ENCODE data around the gene AHDC1.
"Not testable (repeated sequence)": the region's sequence is repeated elsewhere in the genome, so short reads cannot be mapped to it uniquely, and the experiment has no call there.

Gene AHDC1

GRCh38 chr1:27552911-27553420 lies 51.0 kb downstream of the AHDC1 start:
- DNase-seq (ENCODE audit: low spot score) = no peak

DNA sequence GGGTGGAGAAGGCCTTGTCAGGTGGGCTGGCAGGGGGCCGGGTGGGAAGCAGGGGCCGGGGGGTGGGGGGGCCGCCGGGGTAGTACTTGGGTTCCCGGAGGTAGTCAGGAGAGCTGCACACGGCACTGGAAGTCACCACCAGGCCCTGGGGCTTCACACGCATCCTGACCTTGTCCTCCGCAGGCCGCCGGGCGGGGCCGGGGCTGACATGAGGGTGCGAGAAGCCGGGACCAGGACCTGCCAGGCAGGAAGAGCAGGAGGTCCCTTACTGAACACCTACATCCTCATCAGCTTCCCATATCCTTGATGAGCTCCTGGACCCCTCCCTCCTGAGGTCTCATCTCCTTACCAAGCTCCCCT lies 52.0 kb downstream of the AHDC1 start:
- DNase-seq (ENCODE audit: low spot score) = no peak

DNA sequence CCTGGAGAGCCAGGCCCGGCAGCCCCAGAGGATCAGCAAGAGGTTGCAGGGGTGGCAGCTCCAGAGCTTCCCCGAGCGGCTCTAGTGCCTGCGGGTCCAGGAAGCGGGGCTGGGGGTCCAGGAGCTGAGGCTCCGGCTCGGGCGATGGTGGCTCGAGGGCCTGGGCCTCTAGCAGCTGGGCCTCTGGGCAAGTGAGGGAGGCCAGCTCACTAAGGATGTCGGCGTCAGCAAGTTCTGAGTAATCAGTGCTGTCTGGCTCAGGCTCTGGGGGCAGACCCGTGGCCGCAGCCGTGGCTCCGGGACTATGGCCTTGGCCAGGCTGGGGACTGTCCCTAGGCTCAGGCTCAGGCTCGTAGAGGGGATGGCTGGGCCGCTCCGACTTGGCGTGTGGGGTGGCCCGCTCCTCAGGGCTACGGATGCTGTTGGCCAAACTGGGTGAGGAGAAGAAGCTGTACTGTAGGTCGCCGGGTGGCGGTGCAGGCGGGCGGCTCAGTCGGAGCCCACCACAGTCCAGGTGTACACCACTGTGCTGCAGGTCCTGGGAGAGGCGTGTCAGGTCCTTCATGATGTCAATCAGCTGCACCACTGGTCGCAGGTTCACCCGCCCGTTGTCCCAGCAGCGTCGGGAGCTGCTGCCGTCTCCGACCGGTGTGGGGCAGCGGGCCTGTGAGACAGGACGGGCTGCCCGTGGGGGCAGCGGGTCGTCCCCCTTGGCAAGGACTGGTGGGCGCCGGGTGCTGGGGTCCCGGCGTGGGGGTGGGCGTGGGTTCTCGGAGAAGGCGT lies 52.6 kb downstream of the AHDC1 start:
- no peak for DNase-seq (ENCODE audit: low spot score)

- DNase-seq (ENCODE audit: low spot score) = no peak
Observed at GRCh38 chr1:27550510-27551169, 53.3 kb downstream of the AHDC1 start.

- no peak for DNase-seq (ENCODE audit: low spot score)
Observed at GRCh38 chr1:27549807-27550408, 54.0 kb downstream of the AHDC1 start.

DNA sequence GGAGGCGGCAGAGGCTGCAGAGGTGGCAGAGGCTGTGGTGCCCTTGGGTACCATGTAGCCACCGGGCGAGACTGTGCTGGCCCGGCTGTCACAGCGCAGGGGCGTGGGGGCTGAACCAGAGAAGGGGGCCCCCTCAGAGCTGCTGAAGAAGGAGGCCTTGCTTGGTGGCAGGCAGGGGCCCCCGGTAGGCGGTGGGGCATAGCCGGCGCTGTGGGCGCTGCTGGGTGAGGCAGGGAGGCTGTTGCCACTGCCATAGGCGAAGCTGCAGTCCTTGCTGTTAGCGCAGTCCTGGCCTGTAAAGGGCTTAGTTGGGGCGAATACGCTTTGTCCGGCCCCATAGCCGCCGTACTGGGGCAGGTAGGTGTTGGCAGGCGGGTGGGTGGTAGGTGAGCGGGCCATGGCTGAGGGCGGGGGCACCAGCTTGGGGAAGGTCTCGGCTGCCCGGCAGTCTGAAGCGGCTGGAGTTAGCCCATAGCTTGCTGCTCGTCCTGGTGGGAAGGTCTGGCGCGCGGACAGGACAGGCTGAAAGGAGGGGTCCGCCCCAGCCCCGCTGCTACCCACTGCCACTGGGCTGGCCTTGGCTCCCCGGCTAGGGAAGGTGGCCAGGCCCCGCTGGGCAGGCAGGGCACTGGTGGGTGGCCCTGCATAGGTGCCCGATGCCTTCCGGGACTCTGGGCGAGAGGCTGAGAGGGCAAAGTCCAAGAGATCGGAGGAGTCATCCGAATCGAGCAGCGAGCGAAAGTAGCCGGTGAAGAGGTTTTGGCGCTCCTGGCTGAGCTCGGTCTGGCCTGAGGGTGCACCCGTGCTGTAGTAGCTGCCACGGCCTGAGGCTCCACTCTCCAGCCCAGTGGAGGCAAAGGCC lies 54.9 kb downstream of the AHDC1 start:
- DNase-seq (ENCODE audit: low spot score) = no peak

DNA sequence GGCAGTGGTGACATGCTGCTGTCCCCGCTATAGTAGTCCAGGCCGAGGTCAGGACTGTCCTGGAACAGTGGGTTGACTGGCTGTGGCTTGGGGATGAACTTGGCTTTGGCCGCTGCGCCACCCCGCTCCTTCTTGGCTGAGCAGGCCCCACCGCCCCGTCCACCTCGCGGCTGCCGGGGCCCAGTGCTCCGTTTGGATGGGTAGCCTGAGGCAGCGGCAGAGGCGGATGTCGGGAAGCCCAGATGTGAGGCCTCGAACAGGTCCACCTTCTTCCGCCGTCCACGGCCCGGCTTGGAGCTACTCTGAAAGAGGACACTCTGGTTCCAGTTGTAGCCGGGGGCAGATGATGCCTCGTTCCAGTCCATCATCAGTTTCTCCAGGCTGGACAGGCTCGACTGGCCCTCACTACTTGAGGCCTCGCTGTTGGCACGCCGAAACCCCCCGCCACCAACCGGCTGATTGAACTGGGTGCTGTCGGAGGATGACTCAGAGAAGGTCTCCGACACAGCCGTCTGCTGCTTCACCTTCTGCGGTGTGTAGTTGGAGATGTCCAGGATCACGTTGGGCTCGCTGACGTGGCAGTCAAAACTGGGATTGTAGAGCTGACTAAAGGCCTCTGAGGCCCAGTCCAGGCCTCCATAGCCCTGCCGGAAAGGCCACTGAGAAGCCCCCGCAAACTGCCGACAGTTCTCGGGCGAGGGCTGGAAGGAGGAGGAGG lies 55.6 kb downstream of the AHDC1 start:
- DNase-seq (ENCODE audit: low spot score) = no peak

GRCh38 chr1:27547220-27548116 lies 56.5 kb downstream of the AHDC1 start:
- no peak for DNase-seq (ENCODE audit: low spot score)

DNA sequence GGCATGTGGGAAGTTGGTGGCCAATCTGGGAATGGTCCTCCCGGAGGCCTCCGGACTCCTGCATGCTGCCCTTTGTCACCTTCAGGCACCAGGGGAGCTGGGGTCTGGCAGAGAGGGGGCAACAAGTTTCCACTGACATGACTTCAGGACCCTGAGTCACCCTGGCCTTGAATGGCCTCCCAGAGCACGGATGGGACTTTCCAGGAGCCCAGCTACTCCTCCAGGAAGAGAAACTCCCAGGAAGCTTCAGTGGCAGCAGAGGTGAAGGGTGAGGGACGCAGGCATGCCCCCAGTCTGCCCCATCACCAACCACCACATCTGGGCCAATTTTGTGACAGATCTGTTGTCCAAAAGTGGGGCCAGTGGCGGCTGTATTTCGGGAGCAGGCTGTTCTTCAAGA lies 58.1 kb downstream of the AHDC1 start:
- no peak for DNase-seq (ENCODE audit: low spot score)

DNA sequence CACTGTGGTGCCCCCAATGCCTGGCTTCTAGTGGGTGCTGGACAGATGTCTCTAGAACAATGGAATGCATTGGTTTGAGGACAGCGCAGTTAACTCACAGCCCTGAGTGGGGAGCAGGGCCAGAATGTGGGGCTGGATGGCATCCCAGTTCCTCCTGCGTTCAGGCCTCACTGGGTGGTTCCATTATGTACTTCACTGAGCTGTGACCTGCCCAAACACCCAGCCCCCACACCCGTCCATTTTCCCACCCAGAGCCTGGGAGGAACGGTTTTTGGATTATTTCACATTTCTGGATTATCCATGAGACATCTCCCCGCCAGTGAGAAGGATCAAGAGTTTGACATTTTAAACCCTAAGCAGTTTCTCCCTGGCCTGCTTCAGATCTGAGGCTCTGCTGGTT lies 58.7 kb downstream of the AHDC1 start:
- no peak for DNase-seq (ENCODE audit: low spot score)

- DNase-seq (ENCODE audit: low spot score) = no peak
Observed at GRCh38 chr1:27544834-27545233, 59.1 kb downstream of the AHDC1 start.

DNA sequence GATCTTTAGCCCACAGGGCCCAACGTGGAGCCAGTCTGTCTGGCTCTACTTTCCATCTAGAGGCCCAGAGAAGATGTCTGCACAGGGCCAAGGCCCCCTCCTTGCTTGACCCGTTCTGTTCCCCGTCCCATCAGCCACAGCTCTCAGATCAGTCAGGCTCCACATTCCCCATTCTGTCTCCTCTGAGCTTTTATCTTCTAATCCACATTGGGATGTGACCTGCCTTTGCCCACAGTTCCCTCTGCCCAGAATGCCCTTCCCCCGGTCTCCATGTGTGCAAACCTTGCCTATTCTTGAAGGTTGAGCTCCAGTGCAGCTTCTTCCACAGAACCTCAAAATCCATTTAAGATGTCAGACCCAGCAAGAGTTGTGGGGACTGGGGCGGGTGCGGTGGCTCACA lies 60.7 kb downstream of the AHDC1 start:
- DNase-seq (ENCODE audit: low spot score) = no peak

GRCh38 chr1:27542463-27543273 lies 61.3 kb downstream of the AHDC1 start:
- no peak for DNase-seq (ENCODE audit: low spot score)

DNA sequence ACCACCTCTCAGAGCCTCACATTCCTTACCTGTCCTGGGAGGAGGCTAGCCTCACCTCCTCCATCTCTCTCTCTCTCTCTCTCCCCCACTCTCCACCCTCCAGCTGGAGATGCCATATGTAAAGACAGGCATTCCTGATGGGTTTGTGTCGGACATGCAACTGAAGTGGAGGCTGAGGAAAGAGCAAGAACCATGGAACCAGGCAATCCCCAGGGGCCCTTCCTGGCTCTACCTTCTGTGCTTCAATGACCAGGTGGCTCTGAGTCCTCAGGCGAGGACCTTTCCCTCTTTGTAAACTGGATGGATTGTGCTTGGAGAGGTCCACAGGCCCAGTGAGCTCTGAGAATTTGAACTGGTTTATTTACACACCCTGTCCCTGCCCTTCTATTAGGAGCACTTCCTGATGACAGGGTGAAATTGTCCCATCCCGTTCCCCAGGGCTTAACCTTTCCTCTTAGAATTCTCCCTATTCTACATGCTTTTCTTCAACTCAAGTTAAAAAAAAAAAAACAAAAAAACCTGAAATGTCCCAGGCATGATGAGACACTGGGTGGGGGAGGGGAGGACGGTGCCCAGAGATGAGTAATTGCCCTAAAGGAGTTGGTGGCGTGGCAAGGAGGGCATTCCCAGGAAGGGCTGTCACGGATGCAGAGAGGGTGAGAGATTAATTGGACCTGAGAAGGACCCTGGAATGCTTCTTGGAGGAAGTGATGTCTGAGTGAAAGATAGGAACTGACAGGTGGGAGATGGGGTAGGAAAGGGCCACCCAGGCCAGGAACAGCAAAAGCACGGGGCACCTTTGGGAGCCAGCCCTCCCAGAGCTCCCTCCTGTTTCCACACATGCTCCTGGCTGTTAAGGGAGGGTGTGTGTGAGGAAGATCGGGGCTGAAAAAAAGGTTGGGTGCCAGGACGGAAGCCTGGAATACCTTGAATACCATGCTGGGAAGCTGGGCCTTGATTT lies 63.8 kb downstream of the AHDC1 start:
- DNase-seq (ENCODE audit: low spot score) = no peak

GRCh38 chr1:27538793-27539192 lies 65.2 kb downstream of the AHDC1 start:
- DNase-seq (ENCODE audit: low spot score) = no peak

DNA sequence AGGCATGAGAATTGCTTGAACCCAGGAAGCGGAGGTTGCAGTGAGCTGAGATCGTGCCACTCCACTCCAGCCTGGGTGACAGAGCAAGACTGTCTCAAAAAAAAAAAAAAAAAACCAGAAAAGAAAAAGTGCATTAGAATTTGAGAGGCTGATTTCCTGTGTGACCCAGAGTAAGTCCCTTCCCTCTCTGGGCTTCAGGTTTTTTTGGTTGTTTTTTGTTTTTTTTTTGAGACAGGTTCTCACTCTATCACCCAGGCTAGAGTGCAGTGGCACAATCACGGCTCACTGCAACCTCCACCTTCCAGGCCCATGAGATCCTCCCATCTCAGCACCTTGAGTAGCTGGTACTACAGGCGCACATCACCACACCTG lies 65.7 kb downstream of the AHDC1 start:
- not testable (repeated sequence) for DNase-seq (ENCODE audit: low spot score)

GRCh38 chr1:27536767-27537166 lies 67.2 kb downstream of the AHDC1 start:
- DNase-seq (ENCODE audit: low spot score) = no peak

DNA sequence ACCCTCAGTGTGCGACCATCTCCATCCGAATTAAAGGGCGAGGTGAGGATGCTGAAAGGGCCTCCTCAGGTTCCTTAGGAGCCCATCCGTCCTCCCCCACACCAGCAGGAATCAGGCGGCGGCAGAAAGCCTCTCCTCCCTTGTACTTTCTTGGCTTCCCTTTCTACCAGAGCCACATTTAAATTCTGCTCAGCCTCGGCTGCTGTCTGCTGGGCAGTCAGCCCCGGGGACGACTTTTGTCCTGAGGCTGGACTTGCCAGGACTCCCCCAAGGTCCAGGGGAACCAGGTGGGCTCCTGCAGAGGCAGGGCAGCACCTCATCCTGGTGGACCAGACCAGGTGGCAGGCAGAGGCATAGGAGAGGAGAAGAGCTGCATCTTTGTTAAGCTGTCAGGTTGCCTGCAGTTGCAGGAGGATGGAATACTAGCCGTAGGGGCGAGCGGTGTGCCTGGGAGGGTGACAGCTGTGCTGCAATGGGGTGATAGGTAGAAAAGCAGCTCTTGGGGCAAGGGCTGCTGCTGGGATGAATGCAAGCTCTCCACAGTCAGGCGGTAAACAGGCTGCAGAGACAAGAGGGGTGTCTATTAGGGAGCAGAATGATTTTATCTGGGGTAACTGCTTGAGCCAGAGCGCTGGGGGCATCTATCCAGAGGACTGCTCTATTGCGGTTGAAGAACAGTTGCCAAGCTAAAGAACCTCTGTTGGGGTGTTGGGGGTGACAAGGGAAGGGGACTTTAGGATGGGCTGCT lies 67.8 kb downstream of the AHDC1 start:
- no peak for DNase-seq (ENCODE audit: low spot score)
